Amniotic epithelial cell (primary cell): ENCODE results near the gene RUVBL1.

ENCODE experiments used
- DNase-seq: peaks from one replicate; pipeline ENCODE4 v3.0.0-alpha.2; 2010; ENCODE audit warnings: low read depth

Gene RUVBL1

GRCh38 chr3:128068156-128068620, 55.4 kb downstream of the RUVBL1 start:
- peak; percentile 47 for DNase-seq

GRCh38 chr3:128067489-128067888, 56.1 kb downstream of the RUVBL1 start:
- DNase-seq = no peak

GRCh38 chr3:128066676-128067075, 56.9 kb downstream of the RUVBL1 start:
- no peak for DNase-seq

- no peak for DNase-seq
These were observed 57.5 kb downstream of the RUVBL1 start for GRCh38 chr3:128066114-128066513.

DNA sequence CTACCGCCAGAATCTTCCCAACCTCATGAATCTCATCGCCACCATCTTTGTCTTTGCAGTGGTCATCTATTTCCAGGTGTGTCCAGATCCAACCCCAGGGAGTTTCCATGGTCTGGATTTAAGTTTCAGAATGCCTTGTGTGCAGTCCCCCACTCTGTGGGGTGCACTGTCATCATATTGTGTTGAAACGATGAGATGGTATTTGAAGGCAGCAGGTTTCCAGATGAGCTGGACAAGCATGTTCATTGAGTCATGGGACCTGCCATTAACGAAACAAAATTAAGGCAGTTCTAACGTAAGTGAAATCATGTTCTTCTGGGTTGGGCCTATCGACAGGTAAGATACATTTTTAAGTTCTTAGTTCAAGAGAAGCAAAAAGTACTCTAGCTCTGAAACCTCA, 58.6 kb downstream of the RUVBL1 start:
- DNase-seq = no peak

DNA sequence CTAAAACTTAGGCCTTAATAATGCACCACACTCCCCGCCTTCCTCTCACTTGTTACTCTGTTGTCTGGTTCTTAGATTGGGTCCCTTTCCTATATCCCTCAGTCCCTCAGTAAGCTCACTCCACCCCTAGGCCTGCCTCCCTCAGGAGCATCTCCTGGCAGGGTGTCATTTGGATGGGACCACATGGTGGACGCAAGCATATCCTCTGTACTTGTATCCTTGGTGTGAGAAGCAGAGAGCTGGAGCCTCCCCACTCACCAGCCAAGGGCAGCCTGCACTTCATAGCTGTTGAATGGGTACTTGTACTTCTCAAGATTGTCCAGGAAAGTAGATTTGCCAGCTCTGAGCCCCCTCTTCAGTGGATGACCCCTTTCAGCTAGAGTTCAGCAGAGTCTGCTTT, 59.7 kb downstream of the RUVBL1 start:
- no peak for DNase-seq

DNA sequence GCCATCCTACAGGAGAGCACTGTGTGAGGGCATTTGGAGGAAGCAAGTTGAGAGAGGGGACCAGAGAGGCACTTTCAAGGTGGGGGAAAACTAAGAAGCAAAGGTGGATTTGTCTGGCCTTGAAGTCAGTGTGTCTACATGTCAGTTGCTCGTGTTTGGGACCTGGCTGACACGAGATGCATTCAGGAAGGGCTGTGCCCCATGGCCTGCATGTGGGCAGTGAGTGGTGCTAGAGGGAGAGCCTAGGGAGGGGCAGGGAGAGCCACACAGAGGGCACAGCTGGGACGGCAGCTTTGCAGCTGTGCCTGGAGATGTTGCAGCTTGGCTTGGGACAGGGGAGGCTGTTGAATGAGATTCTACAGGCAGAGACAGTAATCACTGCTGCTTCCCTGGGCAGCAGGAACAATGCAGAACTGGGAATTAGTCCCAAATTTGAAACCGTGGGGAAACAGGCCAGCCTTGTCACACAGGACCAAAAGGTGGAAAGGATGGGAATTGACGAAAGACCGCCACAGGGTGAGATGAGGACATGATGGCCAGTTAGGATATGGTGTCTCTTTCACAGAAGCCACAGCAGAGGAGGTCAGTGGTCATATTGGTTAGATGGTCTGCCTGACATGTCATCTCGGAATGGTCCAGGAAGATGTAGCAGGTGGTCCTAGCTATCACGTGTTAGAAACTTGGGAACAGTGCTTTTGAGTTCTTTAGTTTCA, 61.4 kb downstream of the RUVBL1 start:
- no peak for DNase-seq

DNA sequence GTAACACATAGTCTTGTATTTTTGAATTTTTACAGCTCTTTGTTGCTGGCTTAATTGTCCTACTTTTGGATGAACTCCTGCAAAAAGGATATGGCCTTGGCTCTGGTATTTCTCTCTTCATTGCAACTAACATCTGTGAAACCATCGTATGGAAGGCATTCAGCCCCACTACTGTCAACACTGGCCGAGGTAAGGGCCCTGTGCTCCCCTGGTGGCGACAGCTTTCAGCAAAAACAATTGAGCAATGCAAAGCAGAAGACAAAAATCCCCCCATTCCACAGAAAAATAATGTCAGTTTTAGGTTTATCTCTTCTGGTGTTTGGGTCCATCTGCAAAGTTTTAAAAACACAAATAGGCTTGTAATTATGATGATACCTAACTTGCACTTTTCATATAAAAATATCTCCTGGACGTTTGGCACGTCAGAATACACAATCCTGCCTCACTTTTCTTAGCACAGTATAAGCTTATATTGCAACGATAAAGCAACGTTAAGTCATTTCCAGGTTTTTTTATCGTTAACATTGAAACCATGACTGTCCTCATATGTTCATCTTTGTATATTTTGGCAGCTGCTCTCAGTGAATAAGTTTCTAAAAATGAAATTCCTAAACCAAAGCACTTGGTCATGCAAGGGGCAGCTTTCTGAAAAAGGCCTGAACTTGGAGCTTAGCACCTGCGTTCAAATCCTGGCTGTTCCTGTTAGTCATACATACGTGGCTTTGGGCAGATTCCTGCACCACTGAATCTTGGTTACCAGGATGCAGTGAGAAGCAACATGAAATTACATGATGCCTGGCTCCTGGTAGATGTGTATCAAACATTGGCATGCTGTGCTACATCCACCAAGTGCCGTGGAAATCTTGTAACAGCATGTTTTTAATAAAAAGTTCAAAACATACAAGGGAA, 62.9 kb downstream of the RUVBL1 start:
- DNase-seq = peak; percentile 52

DNA sequence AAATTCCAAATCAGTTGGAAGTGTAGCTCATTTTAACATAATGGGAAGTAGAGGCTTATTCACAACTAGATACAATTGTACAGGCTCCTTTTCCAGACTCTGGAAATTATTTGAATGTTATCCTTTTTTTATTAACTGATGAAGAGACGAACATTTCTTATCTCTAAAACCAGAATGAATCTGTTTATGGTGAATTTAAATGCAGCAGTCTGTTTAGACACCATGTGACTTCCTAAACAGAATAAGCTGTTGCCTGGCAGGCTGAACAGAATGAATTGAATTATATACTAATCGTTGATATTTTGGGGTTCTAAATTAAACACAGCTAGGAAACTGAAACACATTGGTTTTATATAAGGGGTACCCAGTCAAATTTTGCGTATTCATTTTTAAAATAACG, 67.4 kb downstream of the RUVBL1 start:
- no peak for DNase-seq

GRCh38 chr3:128054367-128054766, 69.2 kb downstream of the RUVBL1 start:
- peak; percentile 32 for DNase-seq

DNA sequence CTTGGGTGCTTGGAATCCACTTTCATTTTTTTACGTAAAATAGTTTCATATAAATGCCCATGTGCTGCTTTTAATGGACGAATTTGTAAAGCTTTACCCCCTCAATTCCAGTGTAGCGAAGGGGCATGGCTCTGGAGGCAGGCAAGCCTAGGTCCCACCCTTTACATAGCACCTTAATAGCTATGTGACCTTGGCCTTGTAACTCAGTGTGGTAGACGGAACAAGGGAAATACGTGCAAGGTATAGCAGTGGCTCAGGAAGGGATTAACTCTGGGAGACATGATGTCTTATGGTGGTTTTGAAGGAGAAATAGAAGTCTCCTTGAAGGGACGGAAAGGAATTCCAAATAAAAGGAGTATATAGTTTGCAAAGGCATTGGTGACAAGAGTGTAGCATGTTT, 70.0 kb downstream of the RUVBL1 start:
- DNase-seq = no peak

DNA sequence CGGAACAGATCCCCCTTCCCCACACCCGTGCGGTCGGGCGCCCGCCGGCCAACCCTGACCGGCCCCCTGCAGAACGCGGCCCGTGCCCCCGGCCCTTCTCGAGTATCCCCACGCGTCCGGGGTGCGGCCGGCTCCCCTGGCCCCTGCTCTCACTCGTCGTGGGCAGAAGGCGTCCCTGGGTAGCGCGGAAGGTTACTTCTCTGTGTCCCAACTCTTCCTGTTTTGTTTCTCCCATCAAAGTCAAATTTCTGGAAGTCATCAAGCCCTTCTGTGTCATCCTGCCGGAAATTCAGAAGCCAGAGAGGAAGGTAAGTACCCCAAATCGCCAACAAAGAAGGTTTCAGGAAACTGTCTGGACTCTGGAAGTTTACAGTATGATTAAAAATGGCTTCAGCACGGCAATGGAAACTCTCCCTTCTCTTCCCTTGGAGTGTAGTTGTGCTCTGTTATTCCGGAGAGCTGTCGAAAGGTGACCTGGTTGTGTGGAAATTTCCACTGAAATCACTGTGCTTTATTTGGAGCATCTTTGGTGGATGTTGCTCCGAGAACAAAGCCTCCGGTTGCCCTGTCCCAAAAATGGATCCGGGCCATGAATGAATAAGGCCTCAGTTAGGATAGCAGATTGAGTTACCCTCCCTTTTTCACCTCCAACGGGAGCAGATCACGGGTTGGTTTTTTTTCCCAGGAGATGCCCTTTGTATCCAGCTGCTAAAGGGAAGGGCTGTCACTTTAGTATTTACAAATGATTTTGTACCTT, 70.8 kb downstream of the RUVBL1 start:
- DNase-seq = no peak

GRCh38 chr3:128051837-128052594, 71.6 kb downstream of the RUVBL1 start, which contains the start of gene SEC61A1:
Gene SEC61A1 (plus strand): TSS chr3:128052437. CDS start chr3:128052553, 116 bp downstream.
- peak; percentile 89 for DNase-seq

- DNase-seq = peak; percentile 35
These were observed 72.2 kb downstream of the RUVBL1 start for GRCh38 chr3:128051459-128051836.

DNA sequence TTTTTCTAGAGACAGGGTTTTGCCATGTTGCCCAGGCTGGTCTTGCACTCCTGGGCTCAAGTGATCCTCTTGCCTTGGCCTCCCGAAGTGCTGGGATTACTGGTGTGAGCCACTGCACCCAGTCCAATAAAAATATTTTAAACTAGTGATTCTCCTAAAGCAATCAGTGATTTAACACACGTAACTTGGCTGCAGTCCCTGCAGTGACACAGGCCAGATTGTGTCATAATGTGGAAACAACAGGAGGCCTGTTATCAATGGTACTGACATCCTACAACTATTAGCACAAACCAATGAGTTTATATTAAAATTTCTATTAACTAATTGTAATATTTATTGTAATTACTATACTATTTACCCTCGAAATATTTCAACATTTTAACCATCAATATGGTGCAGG, 73.0 kb downstream of the RUVBL1 start:
- no peak for DNase-seq

DNA sequence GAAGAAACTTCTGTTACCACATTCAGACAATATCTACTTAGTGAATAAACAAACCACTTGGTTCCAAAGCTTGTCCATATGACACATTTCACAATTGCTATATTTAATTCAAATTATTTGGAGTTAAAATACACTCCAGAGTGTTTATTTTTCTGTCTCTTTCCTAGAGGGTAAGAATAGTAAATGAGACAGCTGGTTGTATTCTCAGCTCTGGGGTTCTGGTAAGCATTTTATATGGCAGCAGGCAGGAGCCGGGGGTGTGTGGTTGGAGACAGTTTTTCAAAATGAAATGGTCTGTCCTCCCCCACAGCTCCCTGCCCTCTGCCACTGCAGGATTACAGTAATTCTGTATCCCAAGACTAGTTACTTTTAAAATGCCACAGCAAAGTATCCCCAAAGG, 82.3 kb downstream of the RUVBL1 start:
- no peak for DNase-seq

DNA sequence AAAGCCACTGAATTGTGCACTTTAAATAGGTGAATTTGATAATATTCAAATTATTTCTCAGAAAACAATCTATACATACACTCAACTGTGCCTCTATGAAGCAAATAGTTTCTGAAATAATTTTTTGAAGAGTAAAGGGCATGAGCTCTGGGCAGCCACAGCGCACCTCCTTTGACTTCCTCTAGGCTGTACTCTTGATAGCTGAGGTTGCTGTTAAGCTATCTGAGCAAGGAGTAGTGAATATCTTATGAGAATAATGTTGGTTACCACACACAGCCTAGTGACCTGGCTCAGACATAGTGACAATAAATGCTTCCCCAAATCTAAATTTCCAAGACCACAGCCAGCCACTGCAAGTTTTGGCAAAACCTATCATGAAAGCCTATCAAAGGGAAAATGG, 83.0 kb downstream of the RUVBL1 start:
- no peak for DNase-seq

DNA sequence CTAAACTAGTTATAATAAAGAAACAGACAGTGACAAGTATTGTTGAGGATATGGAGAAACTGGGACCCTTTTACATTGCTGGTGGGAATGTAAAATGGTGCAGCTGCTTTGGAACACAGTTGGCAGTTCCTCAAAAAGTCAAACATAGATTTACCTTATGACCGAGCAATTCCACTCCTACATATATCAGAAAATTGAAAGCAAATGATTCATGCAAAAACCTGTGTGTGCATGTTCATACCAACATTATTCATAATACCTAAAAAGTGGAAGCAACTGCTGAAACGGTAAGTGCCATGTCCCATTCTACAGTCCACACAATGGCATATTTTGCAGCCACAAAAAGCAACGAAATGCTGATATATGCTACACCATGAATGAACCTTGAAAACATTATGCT, 83.6 kb downstream of the RUVBL1 start:
- DNase-seq = no peak

- no peak for DNase-seq
These were observed 87.5 kb downstream of the RUVBL1 start for GRCh38 chr3:128036119-128036518.

- DNase-seq = no peak
These were observed 90.5 kb downstream of the RUVBL1 start for GRCh38 chr3:128033102-128033501.
